ENCODE measurements around the gene SLC17A4. TPM values are rescaled to one million over a fixed set of nuclear protein-coding genes. Genes with fewer than 3 reads are reported as not detected.

SLC17A4 gene
- total RNA-seq, 4 donors from 2014 or later = not detected

GRCh38 chr6:25804804-25805203, 50.3 kb downstream of the SLC17A4 start:
- Histone ChIP-seq H3K9me3 (no peaks in the 10 kb centered on the region), H3K36me3 (no peaks in the 10 kb centered on the region), H3K4me1 (no peaks in the 10 kb centered on the region), H3K27me3 (peaks cover 0 to under 1% (median 0%) of the 10 kb centered on the region in 4 donors), H3K4me3 (no peak overlapping the region), H3K27ac (no peak overlapping the region)
- intact Hi-C loops (cut with DNase I) = no loop called here
- DNase-seq = no peak
- TF ChIP-seq CTCF (IDR thresholded peaks at IDR 0.05) = no peak
- WGBS, 2 donors = 50 to 75% methylated on average over 2 of the region's 2 CpGs

- 45 to 48% methylated on average over 3 of the region's 3 CpGs for WGBS, 2 donors
- Histone ChIP-seq H3K27me3 (no peaks in the 10 kb centered on the region), H3K9me3 (no peaks in the 10 kb centered on the region), H3K4me3 (no peak overlapping the region), H3K4me1 (no peaks in the 10 kb centered on the region), H3K36me3 (no peaks in the 10 kb centered on the region), H3K27ac (no peak overlapping the region)
- DNase-seq = no peak
- intact Hi-C loops (cut with DNase I) = no loop called here
- no peak for TF ChIP-seq POLR2A (IDR thresholded peaks at IDR 0.05)
- TF ChIP-seq CTCF (IDR thresholded peaks at IDR 0.05) = no peak
These were observed 60.7 kb downstream of the SLC17A4 start for GRCh38 chr6:25815194-25815593.

- intact Hi-C loops (cut with DNase I) = no loop called here
- no peaks in the 10 kb centered on the region for H3K27me3 ChIP-seq
- no peaks in the 10 kb centered on the region for H3K9me3 ChIP-seq
- H3K27ac ChIP-seq = no peak overlapping the region
- TF ChIP-seq POLR2A (IDR thresholded peaks at IDR 0.05) (no peak), CTCF (IDR thresholded peaks at IDR 0.05) (no peak)
- H3K4me1 ChIP-seq = no peaks in the 10 kb centered on the region
- no peak overlapping the region for H3K4me3 ChIP-seq
- H3K36me3 ChIP-seq = no peaks in the 10 kb centered on the region
- no peak for DNase-seq
- 83 to 100% methylated on average over 1 to 2 of the region's 2 CpGs for WGBS, 2 donors
These were observed 61.7 kb downstream of the SLC17A4 start for GRCh38 chr6:25816252-25816651.

- Histone ChIP-seq H3K4me1 (no peaks in the 10 kb centered on the region), H3K27me3 (no peaks in the 10 kb centered on the region), H3K27ac (no peak overlapping the region), H3K9me3 (no peaks in the 10 kb centered on the region), H3K4me3 (no peak overlapping the region), H3K36me3 (no peaks in the 10 kb centered on the region)
- no peak for DNase-seq
- intact Hi-C loops (cut with DNase I) = no loop called here
- TF ChIP-seq CTCF (IDR thresholded peaks at IDR 0.05) (no peak), POLR2A (IDR thresholded peaks at IDR 0.05) (no peak)
These were observed 66.8 kb downstream of the SLC17A4 start for GRCh38 chr6:25821341-25821740.

GRCh38 chr6:25829375-25829774, 74.8 kb downstream of the SLC17A4 start:
- WGBS, 2 donors = 76 to 84% methylated on average over 1 of the region's 1 CpG
- Histone ChIP-seq H3K36me3 (no peaks in the 10 kb centered on the region), H3K27ac (no peak overlapping the region), H3K9me3 (no peaks in the 10 kb centered on the region), H3K27me3 (no peaks in the 10 kb centered on the region), H3K4me1 (no peaks in the 10 kb centered on the region), H3K4me3 (no peak overlapping the region)
- no peak for DNase-seq
- TF ChIP-seq CTCF (IDR thresholded peaks at IDR 0.05) (no peak), POLR2A (IDR thresholded peaks at IDR 0.05) (no peak)
- intact Hi-C loops (cut with DNase I) = no loop called here

Measured in esophagus squamous epithelium (tissue), 5 donors.